ENCODE data around the gene GPR55.

Gene GPR55

DNA sequence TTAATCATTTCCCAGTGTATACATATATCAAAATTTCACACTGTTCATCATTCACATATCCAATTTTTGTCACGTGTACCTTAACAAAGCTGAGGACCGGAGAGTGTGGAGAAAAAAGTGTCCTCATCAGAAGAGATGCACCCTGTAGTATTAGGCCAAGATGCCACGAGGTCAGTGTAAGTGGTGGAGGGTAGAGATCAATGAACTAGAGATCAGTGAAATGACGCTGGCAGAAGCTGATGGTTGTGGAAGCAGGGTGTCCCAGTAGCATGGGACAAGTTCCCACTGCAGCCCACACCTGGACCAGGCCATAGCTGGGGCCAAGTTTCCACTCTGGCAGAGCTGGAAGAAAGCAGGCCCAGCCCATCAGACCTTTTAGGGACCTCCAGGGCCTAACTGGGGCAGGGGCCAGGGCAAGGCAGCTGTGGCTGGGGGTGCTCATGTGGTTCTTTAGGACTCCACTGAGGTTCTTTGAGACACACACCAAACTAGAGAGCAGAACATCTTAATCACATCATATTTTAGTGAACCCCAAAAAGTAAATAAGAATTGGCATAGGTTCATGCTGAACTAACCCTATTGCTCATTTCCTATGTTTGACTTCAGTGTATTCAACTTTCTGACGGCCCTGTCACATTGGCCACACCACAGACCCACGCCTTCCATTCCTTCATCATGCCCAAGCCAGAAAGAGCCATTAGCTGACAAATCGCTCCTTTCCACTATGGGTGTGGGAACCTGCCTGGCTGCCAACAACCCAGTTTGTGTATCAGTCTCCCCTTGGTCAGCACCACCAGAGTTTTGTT, 21.6 kb upstream of the GPR55 start:
- no peaks in the 10 kb centered on the region for H3K9me3 ChIP-seq (ENCODE audit: low read length)
- no peaks in the 10 kb centered on the region for H3K36me3 ChIP-seq (ENCODE audit: insufficient read depth, low read length)
- peaks cover 3% of the 10 kb centered on the region for H3K27me3 ChIP-seq (ENCODE audit: insufficient read depth, low read length)

DNA sequence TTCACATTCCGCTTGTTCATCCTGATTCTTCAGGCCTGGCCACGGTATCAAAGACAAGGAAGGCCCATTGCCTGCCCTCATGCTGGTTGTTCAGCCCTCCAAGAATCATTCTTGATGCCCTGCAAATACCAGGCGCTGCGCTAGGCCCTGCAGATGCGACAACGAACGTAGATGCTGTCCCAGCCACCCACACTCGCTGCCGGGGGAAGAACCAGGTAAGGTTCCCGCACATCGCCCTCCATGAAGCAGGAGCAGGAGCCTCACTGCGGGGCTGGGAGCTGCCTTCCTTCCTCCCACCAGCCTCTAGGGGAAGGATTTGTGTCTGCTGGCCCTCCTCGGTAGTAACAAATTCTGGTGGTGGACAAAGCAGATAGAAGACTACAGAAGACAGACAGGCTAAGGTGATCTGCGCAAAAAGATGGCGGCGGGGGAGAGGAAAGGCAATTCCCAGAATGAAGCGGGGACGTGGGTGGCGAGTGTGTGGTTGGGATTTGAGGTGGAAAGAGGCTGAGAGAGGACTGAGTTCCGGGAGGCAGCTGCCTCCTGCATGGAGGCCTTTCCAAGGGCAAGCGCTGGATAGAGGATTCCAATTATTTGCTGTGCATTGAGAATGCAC, 19.8 kb upstream of the GPR55 start:
- Histone ChIP-seq H3K4me3 (ENCODE audit: low read length) (no peak overlapping the region), H3K36me3 (ENCODE audit: insufficient read depth, low read length) (no peaks in the 10 kb centered on the region), H3K4me1 (ENCODE audit: insufficient read depth, low read length) (no peaks in the 10 kb centered on the region), H3K9me3 (ENCODE audit: low read length) (no peaks in the 10 kb centered on the region), H3K27me3 (ENCODE audit: insufficient read depth, low read length) (peaks cover 3% of the 10 kb centered on the region), H2AFZ (ENCODE audit: low read depth, low read length) (no peak overlapping the region)

More for the DNA sequence above, 21.6 kb upstream of the GPR55 start:
- H3K4me3 ChIP-seq (ENCODE audit: low read length): no peak overlapping the region
- H2AFZ ChIP-seq (ENCODE audit: low read depth, low read length): no peak overlapping the region
- H3K4me1 ChIP-seq (ENCODE audit: insufficient read depth, low read length): no peaks in the 10 kb centered on the region

DNA sequence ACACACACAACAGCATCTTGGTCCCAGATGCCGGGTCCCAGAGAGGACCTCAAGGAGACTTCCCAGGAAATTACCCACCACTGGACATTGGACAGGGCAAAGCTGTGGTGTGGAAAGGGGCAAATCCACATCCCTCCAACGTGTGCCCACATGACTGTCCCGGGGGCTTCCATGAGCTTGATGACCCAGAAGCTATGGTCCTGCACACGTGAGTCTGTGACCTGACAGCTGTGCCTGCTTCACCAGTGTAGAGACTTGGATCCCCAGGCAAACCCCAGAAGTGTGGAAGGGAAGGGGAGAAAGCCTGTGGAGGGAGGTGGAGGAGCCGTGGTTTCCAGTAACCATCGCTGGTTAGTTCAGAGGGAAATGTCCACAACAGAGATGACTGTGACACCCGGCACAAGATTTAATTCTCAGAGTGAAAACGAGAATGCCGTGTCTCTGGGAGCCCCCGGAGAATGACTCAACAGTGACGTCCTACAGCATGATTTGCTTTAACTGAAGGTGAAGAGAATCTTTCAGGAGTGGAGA, 19.1 kb upstream of the GPR55 start:
- Histone ChIP-seq H3K4me3 (ENCODE audit: low read length) (no peak overlapping the region), H2AFZ (ENCODE audit: low read depth, low read length) (no peak overlapping the region)

DNA sequence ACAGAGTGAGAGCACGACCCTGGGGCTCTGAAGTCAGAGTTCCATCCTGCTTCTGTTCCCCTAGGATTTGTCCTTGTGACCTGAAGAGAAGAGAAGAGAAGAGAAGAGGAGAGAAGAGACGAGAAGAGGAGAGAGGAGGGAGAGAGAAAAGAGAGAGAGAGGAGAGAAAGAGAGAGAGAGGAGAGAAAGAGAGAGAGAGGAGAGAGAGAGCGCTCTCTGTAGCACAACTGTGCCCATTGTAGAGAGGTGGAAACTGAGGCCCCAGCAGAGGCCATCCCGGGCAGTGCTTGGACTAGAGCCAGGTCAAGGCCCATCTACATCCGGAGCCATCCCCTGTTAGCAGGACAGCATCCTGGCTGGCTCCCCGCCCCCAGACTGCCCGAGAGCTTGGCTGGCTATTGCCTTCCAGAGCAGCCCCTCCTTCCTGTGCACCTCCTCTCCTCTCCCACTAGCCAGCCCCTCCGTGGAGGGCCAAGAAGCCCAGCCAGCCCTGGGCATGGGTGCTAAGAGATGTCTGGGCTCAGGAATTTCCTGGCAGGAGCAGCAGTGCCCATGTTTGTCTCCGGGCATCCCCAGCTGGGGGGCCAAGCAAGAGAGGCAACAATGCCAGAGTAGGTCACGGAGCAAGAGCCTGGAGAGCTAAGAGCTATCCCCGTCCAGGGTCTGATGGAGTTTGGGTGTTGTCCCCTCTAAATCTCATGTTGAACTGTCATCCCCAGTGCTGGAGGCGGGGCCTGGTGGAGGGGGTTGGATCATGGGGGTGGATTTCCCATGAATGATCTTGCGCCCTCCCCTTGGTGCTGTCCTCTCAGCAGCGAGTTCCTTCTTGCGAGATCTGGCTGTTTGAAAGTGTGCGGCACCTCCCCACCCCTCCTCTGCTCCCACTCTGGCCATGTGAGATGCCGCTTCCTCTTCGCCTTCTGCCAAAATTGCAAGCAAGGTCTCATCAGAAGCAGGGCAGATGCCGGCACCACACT, 18.2 kb upstream of the GPR55 start:
- Histone ChIP-seq H3K36me3 (ENCODE audit: insufficient read depth, low read length) (no peaks in the 10 kb centered on the region), H3K27me3 (ENCODE audit: insufficient read depth, low read length) (peaks cover 3% of the 10 kb centered on the region), H2AFZ (ENCODE audit: low read depth, low read length) (no peak overlapping the region), H3K4me1 (ENCODE audit: insufficient read depth, low read length) (no peaks in the 10 kb centered on the region), H3K4me3 (ENCODE audit: low read length) (no peak overlapping the region), H3K9me3 (ENCODE audit: low read length) (no peaks in the 10 kb centered on the region)

More for the DNA sequence above, 19.1 kb upstream of the GPR55 start:
- Histone ChIP-seq H3K4me1 (ENCODE audit: insufficient read depth, low read length) (no peaks in the 10 kb centered on the region), H3K36me3 (ENCODE audit: insufficient read depth, low read length) (no peaks in the 10 kb centered on the region), H3K27me3 (ENCODE audit: insufficient read depth, low read length) (peaks cover 3% of the 10 kb centered on the region), H3K9me3 (ENCODE audit: low read length) (no peaks in the 10 kb centered on the region)

DNA sequence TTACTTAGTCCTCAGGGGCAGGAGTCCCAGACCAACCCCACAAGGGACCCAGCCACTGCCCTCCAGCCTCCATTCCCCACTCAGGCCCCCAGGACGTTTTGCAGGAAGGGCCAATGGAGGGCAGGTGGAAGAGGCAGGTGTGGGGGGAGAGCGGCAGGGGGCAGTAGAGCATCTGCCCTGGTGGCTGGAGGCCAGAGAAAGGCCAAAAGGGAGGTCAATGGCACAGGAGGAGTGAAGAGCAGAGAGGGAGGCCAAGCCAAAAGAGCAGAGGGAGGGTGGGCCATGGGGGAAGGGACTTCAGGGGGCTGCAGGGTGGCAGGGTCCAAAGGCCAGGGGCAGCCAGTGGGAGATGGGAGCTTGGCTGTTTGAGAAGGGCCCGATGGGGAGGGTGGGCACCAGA, 17.3 kb upstream of the GPR55 start:
- H3K4me1 ChIP-seq (ENCODE audit: insufficient read depth, low read length): no peaks in the 10 kb centered on the region
- H3K9me3 ChIP-seq (ENCODE audit: low read length): no peaks in the 10 kb centered on the region
- no peaks in the 10 kb centered on the region for H3K36me3 ChIP-seq (ENCODE audit: insufficient read depth, low read length)
- no peak overlapping the region for H3K4me3 ChIP-seq (ENCODE audit: low read length)
- peaks cover 3% of the 10 kb centered on the region for H3K27me3 ChIP-seq (ENCODE audit: insufficient read depth, low read length)
- H2AFZ ChIP-seq (ENCODE audit: low read depth, low read length): no peak overlapping the region

DNA sequence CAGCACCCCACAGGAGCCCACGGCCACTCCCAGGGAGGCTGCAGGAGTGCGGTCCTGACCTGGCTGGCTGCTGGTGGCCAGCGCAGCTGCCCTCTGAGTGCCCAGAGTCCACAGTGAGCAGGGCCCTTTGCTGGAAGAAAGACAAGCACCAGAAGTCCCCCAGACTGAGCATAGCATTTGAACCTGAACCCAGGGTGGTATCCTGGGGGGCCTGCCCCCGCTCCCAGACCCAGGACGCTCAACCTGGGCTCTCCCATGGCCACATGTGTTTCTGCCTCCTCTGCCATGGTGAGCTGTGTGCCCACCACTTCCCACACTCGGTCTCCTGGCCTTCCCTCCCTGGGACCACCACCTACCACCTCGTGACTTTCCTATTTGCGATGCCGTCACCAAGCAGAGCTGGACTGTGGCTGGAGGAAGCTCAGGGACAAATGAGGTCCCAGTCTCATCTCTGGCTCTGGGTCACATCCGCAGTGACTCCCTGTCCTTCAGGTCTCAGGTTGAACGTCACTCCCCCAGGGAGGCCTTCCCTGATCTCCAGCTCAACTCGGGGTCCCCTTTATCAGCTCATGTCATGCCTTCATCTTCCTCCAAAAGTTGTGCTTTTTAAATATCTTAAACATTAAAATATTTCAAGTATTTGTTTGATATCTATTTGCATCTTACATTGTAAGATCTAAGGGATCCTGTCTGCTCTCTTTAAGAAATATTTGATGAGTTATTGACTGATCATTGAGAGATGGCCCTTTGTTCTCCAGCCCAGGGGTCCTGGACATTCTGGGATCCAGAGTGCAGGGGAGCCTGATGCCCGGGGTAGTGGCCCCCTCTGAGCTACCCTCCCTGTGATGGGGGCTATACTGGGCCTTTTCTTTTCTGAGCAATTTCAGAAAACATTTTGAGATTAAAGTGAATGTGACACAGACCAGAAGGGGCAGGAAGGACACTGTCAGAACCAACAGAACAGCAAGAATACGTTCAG, 16.4 kb upstream of the GPR55 start:
- peaks cover 3% of the 10 kb centered on the region for H3K27me3 ChIP-seq (ENCODE audit: insufficient read depth, low read length)

DNA sequence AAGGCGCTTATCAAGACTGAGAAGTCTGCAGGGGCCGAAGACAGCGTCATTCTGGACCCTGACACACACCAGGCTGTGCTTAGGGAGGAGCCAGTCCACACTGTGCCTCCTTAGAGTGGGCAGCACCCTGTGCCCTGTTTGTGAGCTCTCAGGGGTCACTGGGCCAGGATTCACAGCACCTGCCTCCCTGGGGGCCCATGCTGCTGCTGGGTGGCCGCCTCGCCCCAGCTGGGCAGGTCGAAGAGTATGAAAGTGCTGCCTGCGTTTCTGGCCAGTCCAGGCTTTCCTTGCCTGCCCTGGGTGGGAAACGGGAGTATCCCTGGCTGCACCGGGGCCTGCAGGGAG, 15.4 kb upstream of the GPR55 start:
- H3K4me1 ChIP-seq (ENCODE audit: insufficient read depth, low read length): no peaks in the 10 kb centered on the region
- H3K9me3 ChIP-seq (ENCODE audit: low read length): no peaks in the 10 kb centered on the region
- H2AFZ ChIP-seq (ENCODE audit: low read depth, low read length): no peak overlapping the region
- peaks cover 3% of the 10 kb centered on the region for H3K27me3 ChIP-seq (ENCODE audit: insufficient read depth, low read length)
- H3K4me3 ChIP-seq (ENCODE audit: low read length): no peak overlapping the region
- no peaks in the 10 kb centered on the region for H3K36me3 ChIP-seq (ENCODE audit: insufficient read depth, low read length)

More for the DNA sequence above, 16.4 kb upstream of the GPR55 start:
- Histone ChIP-seq H3K36me3 (ENCODE audit: insufficient read depth, low read length) (no peaks in the 10 kb centered on the region), H2AFZ (ENCODE audit: low read depth, low read length) (no peak overlapping the region), H3K9me3 (ENCODE audit: low read length) (no peaks in the 10 kb centered on the region), H3K4me3 (ENCODE audit: low read length) (no peak overlapping the region), H3K4me1 (ENCODE audit: insufficient read depth, low read length) (no peaks in the 10 kb centered on the region)

DNA sequence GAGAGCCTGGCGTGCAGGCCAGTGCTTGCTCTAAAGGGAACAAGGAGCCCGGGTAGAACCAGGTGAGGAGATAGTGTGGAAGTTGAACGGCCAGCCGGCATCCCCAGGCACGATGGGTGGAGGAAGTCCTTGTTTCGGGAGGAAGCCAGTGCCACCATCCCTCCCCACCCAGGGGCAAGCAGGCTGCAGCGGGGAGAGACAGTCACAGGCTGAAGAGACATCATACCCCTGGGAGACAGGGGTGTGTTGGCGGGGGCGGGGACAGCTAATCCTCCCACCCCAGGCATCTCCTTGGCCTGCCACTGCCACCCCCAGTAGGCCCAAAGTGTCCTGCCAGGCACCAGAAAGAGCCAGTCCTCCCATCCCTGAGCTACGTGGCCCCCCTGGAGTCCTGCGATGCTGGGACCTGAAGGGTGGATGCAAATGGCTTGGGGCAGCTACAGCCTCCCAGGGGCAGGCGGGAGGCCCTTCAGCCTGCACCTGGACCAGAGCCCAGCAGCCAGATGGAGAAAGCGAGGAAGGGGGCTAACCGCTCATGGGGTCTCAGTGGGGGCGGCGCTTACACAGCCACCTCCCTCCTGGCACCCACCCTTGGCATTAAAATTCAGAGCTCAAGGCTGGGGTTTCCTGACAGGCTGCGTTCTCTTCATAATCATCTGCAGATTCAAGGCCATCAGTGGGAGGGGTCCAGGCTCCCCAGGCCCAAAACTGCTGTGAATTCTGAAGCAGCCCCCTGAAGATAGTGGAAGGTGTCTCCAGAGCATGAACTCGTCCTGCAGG, 14.8 kb upstream of the GPR55 start:
- Histone ChIP-seq H3K27me3 (ENCODE audit: insufficient read depth, low read length) (peaks cover 3% of the 10 kb centered on the region), H3K4me3 (ENCODE audit: low read length) (no peak overlapping the region), H3K9me3 (ENCODE audit: low read length) (no peaks in the 10 kb centered on the region), H2AFZ (ENCODE audit: low read depth, low read length) (no peak overlapping the region), H3K4me1 (ENCODE audit: insufficient read depth, low read length) (no peaks in the 10 kb centered on the region), H3K36me3 (ENCODE audit: insufficient read depth, low read length) (no peaks in the 10 kb centered on the region)

DNA sequence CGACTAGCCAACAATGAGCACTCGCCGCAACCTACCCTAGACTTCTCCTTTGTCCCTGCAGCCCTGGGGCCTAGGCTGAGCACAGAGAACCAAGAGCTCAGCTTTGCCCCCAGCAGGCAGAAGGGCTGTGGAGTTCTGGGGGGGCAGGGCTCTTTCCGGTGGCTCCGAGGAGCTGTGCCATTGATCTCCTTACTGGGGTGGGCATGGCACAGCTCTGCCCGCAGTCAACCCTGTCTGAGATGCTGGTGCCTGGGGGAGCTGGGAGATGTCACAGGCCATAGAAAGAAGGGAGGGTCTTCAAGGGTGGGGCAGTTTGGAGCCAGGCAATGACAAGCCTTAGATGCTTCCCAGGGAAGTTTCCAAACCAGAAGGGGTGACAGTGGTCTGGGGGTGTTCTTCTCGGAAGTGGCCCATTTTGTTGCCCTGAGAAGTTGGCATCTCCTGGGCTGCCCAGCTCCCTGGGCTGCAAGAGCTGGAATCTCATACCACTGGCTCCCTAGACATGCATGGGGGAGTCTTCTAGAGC, 14.1 kb upstream of the GPR55 start:
- no peaks in the 10 kb centered on the region for H3K36me3 ChIP-seq (ENCODE audit: insufficient read depth, low read length)
- H3K4me3 ChIP-seq (ENCODE audit: low read length): no peak overlapping the region
- H3K4me1 ChIP-seq (ENCODE audit: insufficient read depth, low read length): no peaks in the 10 kb centered on the region
- H2AFZ ChIP-seq (ENCODE audit: low read depth, low read length): no peak overlapping the region
- no peaks in the 10 kb centered on the region for H3K9me3 ChIP-seq (ENCODE audit: low read length)
- peaks cover 2% of the 10 kb centered on the region for H3K27me3 ChIP-seq (ENCODE audit: insufficient read depth, low read length)

DNA sequence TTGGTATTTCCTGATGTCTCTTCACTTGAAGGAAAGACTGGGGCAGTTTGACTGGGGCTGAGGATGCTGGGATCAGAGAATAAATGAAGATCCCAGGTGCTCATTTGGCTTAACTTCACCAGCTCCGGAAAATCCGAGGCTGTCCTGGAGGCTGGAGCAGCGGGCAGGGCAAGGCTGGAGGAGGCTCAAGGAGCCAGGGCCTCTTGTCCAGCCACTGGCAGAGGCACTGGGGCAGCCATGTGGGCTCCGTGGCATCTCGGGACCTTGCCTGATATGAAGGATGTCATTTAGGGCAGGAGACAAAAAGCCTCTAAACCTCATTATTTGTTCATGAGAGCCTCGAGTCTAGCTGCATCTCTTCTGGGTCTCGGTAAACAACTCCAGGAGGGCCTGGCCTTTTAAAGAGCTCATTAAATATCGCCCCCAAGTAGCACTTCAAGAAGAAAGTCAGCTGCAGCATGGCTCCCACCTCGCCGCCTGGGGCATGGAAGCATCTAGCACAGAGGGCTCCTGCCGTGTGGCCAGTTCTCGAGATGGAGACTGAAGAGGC, 13.5 kb upstream of the GPR55 start:
- Histone ChIP-seq H3K9me3 (ENCODE audit: low read length) (no peaks in the 10 kb centered on the region), H3K27me3 (ENCODE audit: insufficient read depth, low read length) (no peaks in the 10 kb centered on the region), H3K4me1 (ENCODE audit: insufficient read depth, low read length) (no peaks in the 10 kb centered on the region), H3K4me3 (ENCODE audit: low read length) (no peak overlapping the region), H2AFZ (ENCODE audit: low read depth, low read length) (no peak overlapping the region), H3K36me3 (ENCODE audit: insufficient read depth, low read length) (no peaks in the 10 kb centered on the region)

DNA sequence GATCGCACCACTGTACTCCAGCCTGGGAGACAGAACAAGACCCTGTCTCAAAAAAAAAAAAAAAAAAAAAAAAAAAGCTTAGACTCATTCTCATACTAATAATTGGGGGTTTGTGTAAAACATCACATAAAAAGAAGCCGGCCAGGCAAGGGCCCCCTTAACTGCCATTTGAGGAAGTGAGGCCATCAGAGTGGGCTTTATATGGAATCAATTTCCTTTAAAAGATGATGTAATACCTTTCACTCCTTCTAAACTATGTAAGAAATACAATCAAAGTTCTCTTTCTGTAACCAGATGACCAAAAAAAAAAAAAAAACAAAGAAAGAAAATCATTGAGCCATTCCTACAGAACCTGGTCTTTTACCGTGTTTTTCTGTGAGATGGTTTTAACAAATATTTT, 13.1 kb upstream of the GPR55 start:
- Histone ChIP-seq H2AFZ (ENCODE audit: low read depth, low read length) (no peak overlapping the region), H3K36me3 (ENCODE audit: insufficient read depth, low read length) (no peaks in the 10 kb centered on the region), H3K27me3 (ENCODE audit: insufficient read depth, low read length) (no peaks in the 10 kb centered on the region), H3K4me3 (ENCODE audit: low read length) (no peak overlapping the region), H3K9me3 (ENCODE audit: low read length) (no peaks in the 10 kb centered on the region), H3K4me1 (ENCODE audit: insufficient read depth, low read length) (no peaks in the 10 kb centered on the region)

Measured in neuron (in vitro differentiated cells).